ENCODE results near the gene GATM.

DNA sequence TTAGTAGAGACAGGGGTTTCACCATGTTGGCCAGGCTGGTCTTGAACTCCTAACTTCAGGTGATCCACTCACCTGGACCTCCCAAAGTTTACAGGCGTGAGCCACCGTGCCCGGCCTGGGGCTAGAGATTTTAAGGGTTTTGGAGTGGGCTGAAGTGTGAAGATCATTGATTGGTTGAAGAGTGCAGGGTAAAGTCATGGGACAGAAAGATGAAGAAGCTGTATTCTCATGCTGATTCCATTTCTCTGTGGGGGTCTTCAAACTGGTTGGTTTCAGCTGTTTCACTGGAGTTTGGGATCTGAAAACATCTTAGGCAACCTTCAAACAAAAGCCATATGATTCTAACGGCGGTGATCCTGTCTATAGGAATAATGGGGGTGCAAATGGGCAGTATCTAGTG lies 52.1 kb downstream of the GATM start:
- TF ChIP-seq, protein P1, sequence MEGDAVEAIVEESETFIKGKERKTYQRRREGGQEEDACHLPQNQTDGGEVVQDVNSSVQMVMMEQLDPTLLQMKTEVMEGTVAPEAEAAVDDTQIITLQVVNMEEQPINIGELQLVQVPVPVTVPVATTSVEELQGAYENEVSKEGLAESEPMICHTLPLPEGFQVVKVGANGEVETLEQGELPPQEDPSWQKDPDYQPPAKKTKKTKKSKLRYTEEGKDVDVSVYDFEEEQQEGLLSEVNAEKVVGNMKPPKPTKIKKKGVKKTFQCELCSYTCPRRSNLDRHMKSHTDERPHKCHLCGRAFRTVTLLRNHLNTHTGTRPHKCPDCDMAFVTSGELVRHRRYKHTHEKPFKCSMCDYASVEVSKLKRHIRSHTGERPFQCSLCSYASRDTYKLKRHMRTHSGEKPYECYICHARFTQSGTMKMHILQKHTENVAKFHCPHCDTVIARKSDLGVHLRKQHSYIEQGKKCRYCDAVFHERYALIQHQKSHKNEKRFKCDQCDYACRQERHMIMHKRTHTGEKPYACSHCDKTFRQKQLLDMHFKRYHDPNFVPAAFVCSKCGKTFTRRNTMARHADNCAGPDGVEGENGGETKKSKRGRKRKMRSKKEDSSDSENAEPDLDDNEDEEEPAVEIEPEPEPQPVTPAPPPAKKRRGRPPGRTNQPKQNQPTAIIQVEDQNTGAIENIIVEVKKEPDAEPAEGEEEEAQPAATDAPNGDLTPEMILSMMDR (conservative IDR thresholded peaks at IDR 0.05; ENCODE audit: low read depth, low read length) = no peak
- TF ChIP-seq RFX5 (IDR thresholded peaks at IDR 0.05; ENCODE audit: low read depth, low read length) (no peak), POLR2A (IDR thresholded peaks at IDR 0.05; ENCODE audit: low read depth, low read length) (no peak), FOS (IDR thresholded peaks at IDR 0.05; ENCODE audit: low read depth, low read length) (no peak), RAD21 (IDR thresholded peaks at IDR 0.05; ENCODE audit: low read length) (no peak), MAFK (IDR thresholded peaks at IDR 0.05; ENCODE audit: low read depth, low read length) (no peak), SMC3 (IDR thresholded peaks at IDR 0.05; ENCODE audit: low read depth, low read length) (no peak)
- TF ChIP-seq, protein P2, sequence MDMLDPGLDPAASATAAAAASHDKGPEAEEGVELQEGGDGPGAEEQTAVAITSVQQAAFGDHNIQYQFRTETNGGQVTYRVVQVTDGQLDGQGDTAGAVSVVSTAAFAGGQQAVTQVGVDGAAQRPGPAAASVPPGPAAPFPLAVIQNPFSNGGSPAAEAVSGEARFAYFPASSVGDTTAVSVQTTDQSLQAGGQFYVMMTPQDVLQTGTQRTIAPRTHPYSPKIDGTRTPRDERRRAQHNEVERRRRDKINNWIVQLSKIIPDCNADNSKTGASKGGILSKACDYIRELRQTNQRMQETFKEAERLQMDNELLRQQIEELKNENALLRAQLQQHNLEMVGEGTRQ (IDR thresholded peaks at IDR 0.05; ENCODE audit: low read depth, low read length) = no peak
- TF ChIP-seq, protein P3, sequence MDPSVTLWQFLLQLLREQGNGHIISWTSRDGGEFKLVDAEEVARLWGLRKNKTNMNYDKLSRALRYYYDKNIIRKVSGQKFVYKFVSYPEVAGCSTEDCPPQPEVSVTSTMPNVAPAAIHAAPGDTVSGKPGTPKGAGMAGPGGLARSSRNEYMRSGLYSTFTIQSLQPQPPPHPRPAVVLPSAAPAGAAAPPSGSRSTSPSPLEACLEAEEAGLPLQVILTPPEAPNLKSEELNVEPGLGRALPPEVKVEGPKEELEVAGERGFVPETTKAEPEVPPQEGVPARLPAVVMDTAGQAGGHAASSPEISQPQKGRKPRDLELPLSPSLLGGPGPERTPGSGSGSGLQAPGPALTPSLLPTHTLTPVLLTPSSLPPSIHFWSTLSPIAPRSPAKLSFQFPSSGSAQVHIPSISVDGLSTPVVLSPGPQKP (IDR thresholded peaks at IDR 0.05; ENCODE audit: borderline replicate concordance, low read depth, low read length) = no peak
